RKO (cell line): ENCODE measurements around the gene IL23R.
"Not testable (repeated sequence)": the region's sequence is repeated elsewhere in the genome, so short reads cannot be mapped to it uniquely, and the experiment has no call there.

Experiments used
- DNase-seq: peaks from one replicate; pipeline ENCODE4 v3.0.0-alpha.2; 2016; ENCODE audit warnings: low spot score

The IL23R gene

DNA sequence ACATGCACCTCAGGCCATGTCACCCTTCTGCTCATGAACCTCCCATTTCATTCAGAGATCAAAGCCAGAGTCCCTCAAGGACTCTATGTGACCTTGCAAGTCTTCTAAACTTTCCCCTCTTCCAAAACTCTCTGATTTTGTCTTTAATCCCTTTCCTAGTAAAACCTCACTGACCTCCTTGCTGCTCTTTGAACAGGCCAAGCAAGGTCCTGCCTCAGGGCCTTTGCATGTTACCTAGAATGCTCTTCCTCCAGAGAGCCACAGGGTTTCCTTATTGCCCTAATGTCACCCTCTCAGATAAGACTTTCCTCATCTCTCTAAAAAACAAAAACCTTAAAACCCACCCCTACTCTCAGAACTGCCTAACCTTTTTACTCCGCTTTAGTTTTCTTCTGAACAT lies 26.6 kb downstream of the IL23R start:
- DNase-seq: no peak

- no peak for DNase-seq
Measured at GRCh38 chr1:67193704-67194103, 27.4 kb downstream of the IL23R start.

DNA sequence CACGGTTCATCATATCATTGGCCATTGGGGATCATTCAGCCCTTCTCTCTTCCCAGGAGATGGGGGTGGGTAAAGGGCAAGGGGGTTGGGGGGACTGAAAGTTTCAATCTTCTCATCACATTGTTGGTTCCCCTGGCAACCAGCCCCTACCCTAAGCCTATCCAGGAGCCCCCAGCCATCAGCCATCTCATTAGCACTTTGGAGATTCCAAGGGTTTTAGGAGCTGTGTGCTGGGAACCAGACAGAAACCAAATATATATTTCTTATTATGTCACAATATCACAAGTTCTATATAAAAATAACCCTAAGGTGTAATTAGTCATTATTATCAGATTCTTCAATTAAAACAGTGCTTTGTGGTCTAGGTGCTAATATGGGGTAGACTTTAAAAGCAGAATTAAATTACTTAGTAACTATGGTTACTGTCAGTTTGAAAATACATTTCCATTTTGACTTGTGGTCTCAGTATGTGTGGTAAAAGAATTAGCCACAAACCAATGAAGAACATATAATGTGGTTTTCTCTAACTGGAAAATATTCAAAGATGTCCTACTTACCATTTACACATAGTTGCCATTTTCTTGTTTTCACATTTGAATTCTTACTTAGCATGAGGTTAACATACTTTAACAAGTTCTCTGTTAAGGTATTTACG lies 28.1 kb downstream of the IL23R start:
- no peak for DNase-seq

DNA sequence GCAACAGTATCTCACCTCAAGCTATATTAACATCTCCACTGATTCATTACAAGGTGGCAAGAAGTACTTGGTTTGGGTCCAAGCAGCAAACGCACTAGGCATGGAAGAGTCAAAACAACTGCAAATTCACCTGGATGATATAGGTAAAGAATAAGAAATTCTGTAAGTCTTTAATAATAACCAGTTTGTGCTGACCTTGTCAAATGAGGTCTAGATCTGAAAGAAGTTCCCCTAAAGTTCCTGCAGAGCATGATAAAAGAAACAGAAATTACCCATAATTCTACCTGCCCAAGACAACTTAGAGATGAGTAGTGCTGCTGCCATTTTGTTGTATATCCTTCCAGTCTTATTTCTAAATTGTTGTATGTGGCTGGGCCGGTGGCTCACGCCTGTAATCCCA lies 34.5 kb downstream of the IL23R start:
- no peak for DNase-seq

DNA sequence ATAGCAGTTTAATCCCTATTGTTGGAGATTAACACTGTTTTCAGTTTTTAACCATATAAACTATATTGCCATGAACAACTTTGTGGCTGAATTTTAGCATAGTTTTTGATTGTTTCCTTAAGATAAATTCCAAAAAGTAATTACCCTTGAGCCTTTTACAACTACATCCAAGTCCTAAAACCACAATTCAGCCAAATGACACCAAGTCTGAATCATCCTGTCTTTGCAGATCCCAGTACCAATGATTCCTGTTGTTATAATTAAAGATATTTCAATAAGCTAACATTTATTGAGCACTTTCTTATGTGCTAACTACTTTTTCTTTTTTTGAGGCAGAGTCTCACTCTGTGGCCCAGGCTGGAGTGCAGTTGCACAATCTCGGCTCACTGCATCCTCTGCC lies 35.6 kb downstream of the IL23R start:
- DNase-seq: no peak

- no peak for DNase-seq
Measured at GRCh38 chr1:67204298-67204980, 38.2 kb downstream of the IL23R start.

GRCh38 chr1:67207398-67207797 lies 41.1 kb downstream of the IL23R start:
- not testable (repeated sequence) for DNase-seq

DNA sequence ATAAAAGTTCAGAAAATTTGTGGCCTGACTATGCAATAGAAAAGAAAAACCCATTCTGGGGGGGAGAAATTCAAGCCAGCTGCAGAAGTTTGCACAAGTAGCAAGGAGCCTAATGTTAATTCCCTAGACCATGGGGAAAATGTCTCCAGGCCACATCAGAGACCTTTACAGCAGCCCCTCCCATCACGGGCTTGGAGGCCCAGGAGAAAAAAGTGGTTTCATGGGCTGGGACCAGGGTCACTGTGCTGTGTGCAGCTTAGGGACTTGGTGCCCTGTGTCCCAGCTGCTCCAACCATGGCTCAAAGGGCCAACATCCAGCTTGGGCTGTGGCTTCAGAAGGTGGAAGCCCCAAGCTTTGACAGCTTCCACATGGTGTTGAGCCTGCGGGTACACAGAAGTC lies 42.0 kb downstream of the IL23R start:
- no peak for DNase-seq

DNA sequence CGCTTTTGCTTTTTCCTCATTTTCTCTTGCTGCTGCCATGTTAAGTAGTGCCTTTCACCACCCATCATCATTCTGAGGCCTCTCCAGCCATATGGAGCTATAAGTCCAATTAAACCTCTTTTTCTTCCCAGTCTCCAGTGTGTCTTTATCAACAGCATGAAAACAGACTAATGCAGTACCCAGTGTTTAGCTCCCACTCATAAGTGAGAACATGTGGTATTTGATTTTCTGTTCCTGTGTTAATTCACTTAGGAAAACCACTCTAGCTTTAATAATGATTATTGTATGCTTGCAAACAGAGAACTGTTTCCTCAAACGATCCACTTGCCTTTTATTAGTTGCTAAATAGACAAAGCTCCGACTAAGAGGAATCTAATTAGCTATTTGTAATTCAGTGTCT lies 43.3 kb downstream of the IL23R start:
- DNase-seq: no peak

DNA sequence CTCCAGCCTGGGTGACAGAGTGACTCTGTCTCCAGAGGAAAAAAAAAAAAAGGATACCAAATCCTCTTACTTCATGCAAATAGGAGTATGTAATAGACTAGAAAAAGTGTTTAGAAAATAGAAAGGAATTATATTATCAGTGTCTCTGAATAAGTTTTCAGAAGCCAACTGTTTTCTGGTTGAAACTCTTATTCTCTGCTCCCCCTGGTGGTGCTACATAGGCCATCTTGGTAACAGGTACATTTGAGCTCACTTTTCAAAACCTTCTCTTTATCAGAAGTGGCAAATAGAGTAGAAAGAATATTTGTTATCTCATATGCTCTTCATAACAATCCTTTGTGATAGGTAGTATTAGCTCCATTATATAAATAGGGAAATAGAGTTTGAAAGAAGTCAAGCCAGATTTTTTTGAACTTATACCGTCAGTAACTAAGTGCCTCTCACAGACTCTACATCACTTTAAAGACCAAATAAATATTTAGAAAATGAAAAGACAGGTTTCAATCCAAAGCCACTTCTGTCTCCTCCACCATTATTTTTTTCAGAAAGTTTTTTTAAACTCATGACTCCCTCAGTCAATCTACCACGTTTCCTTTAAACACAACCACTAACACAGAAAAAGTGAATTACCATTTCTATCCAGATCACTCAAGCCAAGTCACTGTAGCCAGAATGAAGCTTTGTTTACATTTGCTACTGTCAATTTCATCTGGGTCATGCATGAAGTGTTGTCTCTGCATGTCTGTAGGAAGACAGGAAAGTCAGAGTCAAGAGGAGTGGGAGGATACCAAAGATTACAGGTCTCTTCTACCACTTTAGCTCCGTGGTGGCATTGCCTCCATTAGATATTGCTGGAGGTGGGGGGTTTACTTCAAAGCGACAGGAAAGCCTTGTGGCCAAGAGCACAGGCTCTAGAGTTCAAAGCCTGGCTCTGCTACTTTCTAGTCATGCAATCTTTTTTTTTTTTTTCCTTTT lies 45.6 kb downstream of the IL23R start:
- DNase-seq: peak; percentile 43

DNA sequence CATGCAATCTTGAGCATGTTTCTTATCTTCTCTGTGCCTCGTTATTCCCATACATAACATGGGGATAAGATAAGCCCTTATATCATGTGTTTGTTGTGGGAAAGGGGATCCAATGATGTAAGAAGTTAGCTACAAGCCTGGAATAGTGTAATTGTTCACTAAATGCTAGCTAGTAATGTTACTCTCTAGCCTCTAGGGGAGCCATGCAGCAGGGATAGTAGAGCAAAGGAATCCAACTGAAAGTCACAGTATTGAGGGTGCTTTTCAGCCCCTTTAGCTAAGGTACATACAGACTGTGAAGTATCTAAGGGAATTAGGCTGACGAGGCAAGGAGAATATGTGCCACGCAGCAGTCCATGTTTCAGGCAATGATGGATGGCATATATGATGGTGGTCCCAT lies 46.9 kb downstream of the IL23R start:
- DNase-seq: peak; percentile 66

DNA sequence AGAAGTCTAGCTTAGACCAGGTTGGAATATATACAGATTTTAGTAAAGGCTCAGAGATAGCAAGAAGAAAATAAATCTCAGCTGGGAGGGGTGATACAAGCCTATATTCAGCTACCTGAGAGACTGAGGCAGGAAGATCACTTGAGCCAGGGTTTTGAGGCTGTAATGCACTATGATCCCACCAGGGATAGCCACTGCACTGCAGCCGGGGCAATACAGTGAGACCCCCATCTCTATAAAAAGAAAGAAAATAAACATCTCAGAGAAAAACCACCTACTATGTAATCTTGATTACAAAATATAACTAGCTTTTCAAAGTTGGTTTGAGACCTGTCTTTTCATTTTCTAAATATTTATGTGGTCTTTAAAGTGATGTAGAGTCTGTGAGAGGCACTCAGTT lies 47.7 kb downstream of the IL23R start:
- DNase-seq: no peak

GRCh38 chr1:67214420-67215174 lies 48.3 kb downstream of the IL23R start:
- DNase-seq: peak; percentile 44

DNA sequence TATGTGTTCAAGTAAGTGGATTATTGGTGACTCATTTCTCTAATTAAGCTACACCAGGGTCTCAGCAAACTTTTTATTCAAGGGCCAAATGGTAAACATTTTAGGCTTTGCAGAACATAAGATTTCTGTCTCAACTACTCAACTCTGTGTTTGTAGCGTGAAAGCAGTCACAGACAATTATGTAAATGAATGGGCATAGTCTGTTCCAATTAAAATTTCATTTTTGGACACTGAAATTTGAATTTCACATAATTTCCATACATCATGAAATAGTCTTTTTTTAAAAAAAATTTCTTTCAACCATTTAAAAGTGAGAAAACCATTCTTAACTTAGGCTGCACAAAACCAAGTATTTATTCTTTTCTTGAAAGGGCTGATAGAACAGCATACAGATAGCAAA lies 50.1 kb downstream of the IL23R start:
- no peak for DNase-seq

DNA sequence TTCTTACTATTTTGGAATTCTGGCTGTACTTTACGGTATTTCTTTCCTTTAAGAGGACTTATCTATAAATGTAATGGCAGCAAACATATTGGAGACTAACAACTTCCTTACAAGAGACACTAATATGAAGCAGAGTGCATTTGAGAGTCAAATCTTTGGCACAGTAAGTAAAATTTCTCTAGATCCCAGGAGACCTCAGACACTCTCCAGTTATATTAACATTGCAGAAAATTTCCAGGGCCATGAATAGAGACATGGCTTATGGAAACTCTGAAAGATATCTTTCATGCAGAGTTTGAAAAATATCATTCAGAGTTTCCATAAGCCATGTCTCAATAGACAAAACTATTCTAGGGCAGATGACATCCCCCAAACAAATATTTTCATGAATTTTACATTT lies 51.2 kb downstream of the IL23R start:
- no peak for DNase-seq

- no peak for DNase-seq
Measured at GRCh38 chr1:67217938-67218337, 51.7 kb downstream of the IL23R start.

DNA sequence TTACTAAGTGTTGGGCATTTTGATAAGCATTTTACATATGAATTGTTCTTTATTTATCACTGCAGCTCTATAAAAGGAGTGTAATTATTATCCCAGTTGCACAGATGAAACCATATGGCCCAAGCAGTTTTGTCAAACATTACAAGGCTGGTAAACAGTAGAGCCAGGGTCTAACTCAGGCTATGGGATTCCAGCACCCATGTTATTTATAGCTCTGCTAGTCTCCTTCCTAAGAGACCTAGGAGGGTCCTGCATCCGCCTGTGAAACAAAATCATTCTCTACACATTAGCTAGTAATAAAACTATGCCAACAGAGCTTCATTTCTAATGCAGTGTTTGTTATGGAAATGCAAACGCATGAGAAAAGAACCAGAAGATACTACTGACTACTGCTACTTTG lies 58.6 kb downstream of the IL23R start:
- DNase-seq: no peak

- no peak for DNase-seq
Measured at GRCh38 chr1:67226688-67227087, 60.4 kb downstream of the IL23R start.

- no peak for DNase-seq
Measured at GRCh38 chr1:67227196-67227595, 60.9 kb downstream of the IL23R start.

DNA sequence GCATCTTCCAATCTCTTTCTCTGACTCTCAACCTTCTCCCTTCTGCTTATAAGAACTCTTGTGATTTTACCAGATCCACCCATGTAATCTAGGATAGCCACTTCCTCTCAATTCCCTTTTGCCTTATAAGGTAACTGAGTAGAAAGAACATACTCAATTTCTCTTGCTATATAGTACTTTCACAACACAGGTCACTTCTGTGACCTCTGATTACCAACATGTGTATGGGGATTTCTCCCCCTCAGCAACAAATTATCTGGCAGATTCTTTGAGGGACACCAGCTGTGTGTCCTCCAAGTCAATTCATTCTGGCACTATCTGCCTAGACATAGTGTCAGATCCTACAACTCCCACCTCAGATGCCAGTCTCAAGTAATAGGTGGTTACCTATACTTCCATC lies 62.5 kb downstream of the IL23R start:
- no peak for DNase-seq

GRCh38 chr1:67230539-67230938 lies 64.3 kb downstream of the IL23R start:
- DNase-seq: no peak

DNA sequence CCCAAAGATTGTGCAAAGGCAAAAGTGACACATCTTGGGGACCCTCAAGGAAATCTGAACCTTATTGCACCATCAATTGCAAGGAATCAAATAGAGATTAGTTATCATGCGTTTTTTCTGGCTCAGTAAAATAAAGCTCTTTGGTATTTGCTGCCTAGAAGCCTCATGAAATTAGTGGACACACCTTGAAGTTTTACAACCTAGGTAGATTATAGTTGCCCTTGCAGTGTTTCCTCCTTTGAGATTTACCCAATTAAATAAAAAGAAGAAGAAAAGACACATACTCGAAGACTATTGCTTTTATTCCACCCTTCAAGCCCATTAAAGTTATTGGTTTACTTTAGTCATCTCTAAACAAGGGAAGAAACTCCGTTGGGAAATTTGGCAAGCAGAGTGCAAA lies 70.0 kb downstream of the IL23R start:
- no peak for DNase-seq
